Uterus (tissue), 4 donors: Measurements from ENCODE around the gene LYAR. TPM values are rescaled to one million over a fixed set of nuclear protein-coding genes. Genes with fewer than 3 reads are reported as not detected.

Experiments
- DNase-seq, 2 donors: peaks; one replicate each; pipeline ENCODE4 v3.0.0-alpha.2; 2019 to 2020
- H3K27ac ChIP-seq, 2 donors: fragments of 200-600 bp; sonication (generic); 1 replicate in 1 of 2; 2 replicates in 1 of 2; pipeline ENCODE4 v1.5.1; 2016 to 2018
- H3K27me3 ChIP-seq, 2 donors: fragments of 200-600 bp; sonication (generic); one replicate each; pipeline ENCODE4 v1.5.1; 2018 to 2019; ENCODE audit warnings: control low read depth in 1 of 2
- H3K36me3 ChIP-seq, 2 donors: fragments of 200-600 bp; sonication (generic); one replicate each; pipeline ENCODE4 v1.5.1; 2019; ENCODE audit warnings: control low read depth in 1 of 2
- H3K4me1 ChIP-seq, 2 donors: fragments of 200-600 bp; sonication (generic); one replicate each; pipeline ENCODE4 v1.5.1; 2018 to 2019; ENCODE audit warnings: control low read depth in 1 of 2
- H3K4me3 ChIP-seq, 2 donors: fragments of 200-600 bp; sonication (generic); 1 replicate in 1 of 2; 2 replicates in 1 of 2; pipeline ENCODE4 v1.5.1; 2018 to 2019; ENCODE audit warnings: mild to moderate bottlenecking in 1 of 2
- H3K9me3 ChIP-seq, 2 donors: fragments of 200-600 bp; sonication (generic); one replicate each; pipeline ENCODE4 v1.5.1; 2019; ENCODE audit warnings: control low read depth in 1 of 2
- CTCF ChIP-seq, 4 experiments: fragments of 200-600 bp in 2 of 4; fragments of 450-650 bp in 2 of 4; sonication (generic) in 2 of 4; IDR thresholded peaks; one replicate each; pipeline ENCODE4 v1.5.1; 2016 to 2019; ENCODE audit warnings: antibody characterized with exemption in 4 of 4, mild to moderate bottlenecking in 2 of 4, moderate library complexity in 1 of 4
- POLR2A ChIP-seq, 2 donors: fragments of 450-650 bp; IDR thresholded peaks; one replicate each; pipeline ENCODE4 v1.6.1; 2016; ENCODE audit warnings: antibody characterized with exemption in 2 of 2, mild to moderate bottlenecking in 1 of 2, moderate library complexity in 1 of 2
- intact Hi-C: fragments of 100-400 bp; cut with DNase I; formaldehyde crosslinking; loops from one replicate; pipeline ENCODE4 v1.15.1; 2023; ENCODE audit warnings: low total_unique reads
- total RNA-seq, 4 donors: library from RNA; depleted of rRNA in 3 of 4; stranded (reverse); fragments of >200 nt in 3 of 4; gene quantifications; one replicate each; pipeline versions ENCODE4 v1.1.0 to v1.2.4, GENCODE V29; 2014 to 2023
- donor health status: DM: yes; HTN: yes; CAD: no.

The LYAR gene
- total RNA-seq, 4 donors from 2014 or later = 7.1 to 32.5 (median 12.6) TPM

GRCh38 chr4:4321951-4322688, 32.2 kb upstream of the LYAR start:
- H3K9me3 ChIP-seq = no peaks in the 10 kb centered on the region
- intact Hi-C loops = no loop called here
- H3K4me1 ChIP-seq = no peaks in the 10 kb centered on the region
- H3K27me3 ChIP-seq = no peaks in the 10 kb centered on the region
- no peak for DNase-seq
- TF ChIP-seq POLR2A (IDR thresholded peaks at IDR 0.05) (no peak), CTCF (IDR thresholded peaks at IDR 0.05) (no peak)
- H3K27ac ChIP-seq = no peak overlapping the region
- H3K36me3 ChIP-seq = no peaks in the 10 kb centered on the region
- H3K4me3 ChIP-seq = no peak overlapping the region

GRCh38 chr4:4320951-4321714, 31.2 kb upstream of the LYAR start:
- TF ChIP-seq CTCF (IDR thresholded peaks at IDR 0.05) (no peak), POLR2A (IDR thresholded peaks at IDR 0.05) (no peak)
- no peaks in the 10 kb centered on the region for H3K9me3 ChIP-seq
- intact Hi-C loops = no loop called here
- H3K4me1 ChIP-seq = no peaks in the 10 kb centered on the region
- no peak for DNase-seq
- no peaks in the 10 kb centered on the region for H3K27me3 ChIP-seq
- H3K27ac ChIP-seq = no peak overlapping the region
- H3K36me3 ChIP-seq = no peaks in the 10 kb centered on the region
- H3K4me3 ChIP-seq = no peak overlapping the region

- Histone ChIP-seq H3K4me3 (no peak overlapping the region), H3K27me3 (no peaks in the 10 kb centered on the region), H3K36me3 (no peaks in the 10 kb centered on the region), H3K9me3 (no peaks in the 10 kb centered on the region), H3K27ac (no peak overlapping the region), H3K4me1 (no peaks in the 10 kb centered on the region)
- intact Hi-C loops = no loop called here
- DNase-seq = no peak
- TF ChIP-seq CTCF (IDR thresholded peaks at IDR 0.05) (no peak), POLR2A (IDR thresholded peaks at IDR 0.05) (no peak)
Observed at GRCh38 chr4:4320528-4320927, 30.6 kb upstream of the LYAR start.

- H3K9me3 ChIP-seq = no peaks in the 10 kb centered on the region
- no peaks in the 10 kb centered on the region for H3K4me1 ChIP-seq
- DNase-seq = no peak
- no peak overlapping the region for H3K27ac ChIP-seq
- no peak for TF ChIP-seq POLR2A (IDR thresholded peaks at IDR 0.05)
- TF ChIP-seq CTCF (IDR thresholded peaks at IDR 0.05) = no peak
- intact Hi-C loops = no loop called here
- no peaks in the 10 kb centered on the region for H3K27me3 ChIP-seq
- no peak overlapping the region for H3K4me3 ChIP-seq
- H3K36me3 ChIP-seq = no peaks in the 10 kb centered on the region
Observed at GRCh38 chr4:4317496-4318232, 27.7 kb upstream of the LYAR start.

- Histone ChIP-seq H3K36me3 (no peaks in the 10 kb centered on the region), H3K27ac (no peak overlapping the region), H3K9me3 (no peaks in the 10 kb centered on the region), H3K4me1 (no peaks in the 10 kb centered on the region), H3K27me3 (no peaks in the 10 kb centered on the region), H3K4me3 (no peak overlapping the region)
- no peak for DNase-seq
- no peak for TF ChIP-seq POLR2A (IDR thresholded peaks at IDR 0.05)
- intact Hi-C loops = no loop called here
Observed at GRCh38 chr4:4316150-4316495, 26.2 kb upstream of the LYAR start.
